GM21528 (cell line): ENCODE measurements around the gene TBXT.
A peak's percentile ranks its signal among the peaks of the same experiment; 100 is the strongest.
"Not testable (repeated sequence)": the region's sequence is repeated elsewhere in the genome, so short reads cannot be mapped to it uniquely, and the experiment has no call there.

ENCODE experiments used
- ATAC-seq: cut with Tn5 transposase; IDR thresholded peaks from one replicate; pipeline ENCODE4 v1.9.1; 2021; ENCODE audit warnings: mild to moderate bottlenecking, moderate library complexity; ENCODE audit not compliant: unreplicated experiment, low FRiP score

The TBXT gene, protein sequence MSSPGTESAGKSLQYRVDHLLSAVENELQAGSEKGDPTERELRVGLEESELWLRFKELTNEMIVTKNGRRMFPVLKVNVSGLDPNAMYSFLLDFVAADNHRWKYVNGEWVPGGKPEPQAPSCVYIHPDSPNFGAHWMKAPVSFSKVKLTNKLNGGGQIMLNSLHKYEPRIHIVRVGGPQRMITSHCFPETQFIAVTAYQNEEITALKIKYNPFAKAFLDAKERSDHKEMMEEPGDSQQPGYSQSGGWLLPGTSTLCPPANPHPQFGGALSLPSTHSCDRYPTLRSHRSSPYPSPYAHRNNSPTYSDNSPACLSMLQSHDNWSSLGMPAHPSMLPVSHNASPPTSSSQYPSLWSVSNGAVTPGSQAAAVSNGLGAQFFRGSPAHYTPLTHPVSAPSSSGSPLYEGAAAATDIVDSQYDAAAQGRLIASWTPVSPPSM

DNA sequence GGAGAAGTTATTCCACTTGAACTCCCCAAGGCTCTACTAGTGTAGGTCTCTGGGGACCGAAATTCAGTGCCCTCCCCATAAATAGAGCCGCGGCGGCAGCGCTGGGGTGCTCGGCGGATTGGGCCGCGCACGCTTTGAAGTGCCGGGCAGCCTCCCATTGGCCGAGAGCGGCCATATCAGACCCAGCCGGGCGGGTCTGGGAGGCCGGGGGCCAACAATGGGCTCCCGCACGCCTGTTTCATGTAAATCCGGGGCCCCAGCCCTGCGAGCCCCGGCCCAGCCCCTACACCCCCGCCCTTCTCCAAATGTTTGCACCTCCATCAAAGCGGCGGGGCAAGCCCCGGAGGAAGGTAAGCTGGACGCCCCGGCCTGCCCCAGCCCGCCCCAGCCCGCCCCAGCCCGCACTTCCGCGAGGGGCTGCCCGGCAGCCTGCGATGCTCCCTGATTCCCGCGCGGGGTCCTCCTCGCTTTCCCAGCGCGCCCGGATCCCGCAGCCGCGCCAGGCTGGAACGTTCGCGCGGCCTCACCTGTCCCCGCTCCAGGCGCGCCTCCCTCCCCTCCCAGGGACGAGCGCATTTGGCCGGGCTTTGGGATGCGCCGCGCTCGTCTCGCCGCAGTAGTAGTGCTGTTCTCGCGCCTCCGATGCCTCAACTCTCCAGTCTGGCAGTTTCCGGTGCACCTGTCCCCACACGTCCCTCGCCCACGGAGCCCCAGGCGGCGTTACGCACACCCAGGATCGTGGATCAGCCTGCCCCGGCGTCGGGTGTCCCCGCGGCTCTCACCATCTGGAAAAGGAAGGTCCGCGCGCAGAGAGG is at the start of gene TBXT:
Gene TBXT (minus strand): TSS at position 51 of the 815 bp plus-strand sequence. CDS start 260 bp downstream, outside the sequence.
- ATAC-seq = peak; percentile 50

DNA sequence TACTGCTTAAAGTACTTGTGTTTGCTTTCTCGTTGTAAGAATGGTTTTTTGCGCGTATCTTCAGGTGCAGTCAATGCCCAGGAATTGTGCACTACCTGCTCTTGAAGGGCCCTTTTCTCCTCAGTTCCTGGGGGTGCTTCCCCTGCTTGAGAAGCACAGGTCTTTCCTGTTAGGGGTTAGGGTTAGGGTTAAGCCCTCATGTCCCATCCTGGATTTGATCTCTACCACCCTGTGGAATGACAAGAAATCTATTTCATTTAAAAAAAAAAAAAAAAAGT is 39.6 kb upstream of the TBXT start:
- ATAC-seq = no peak

DNA sequence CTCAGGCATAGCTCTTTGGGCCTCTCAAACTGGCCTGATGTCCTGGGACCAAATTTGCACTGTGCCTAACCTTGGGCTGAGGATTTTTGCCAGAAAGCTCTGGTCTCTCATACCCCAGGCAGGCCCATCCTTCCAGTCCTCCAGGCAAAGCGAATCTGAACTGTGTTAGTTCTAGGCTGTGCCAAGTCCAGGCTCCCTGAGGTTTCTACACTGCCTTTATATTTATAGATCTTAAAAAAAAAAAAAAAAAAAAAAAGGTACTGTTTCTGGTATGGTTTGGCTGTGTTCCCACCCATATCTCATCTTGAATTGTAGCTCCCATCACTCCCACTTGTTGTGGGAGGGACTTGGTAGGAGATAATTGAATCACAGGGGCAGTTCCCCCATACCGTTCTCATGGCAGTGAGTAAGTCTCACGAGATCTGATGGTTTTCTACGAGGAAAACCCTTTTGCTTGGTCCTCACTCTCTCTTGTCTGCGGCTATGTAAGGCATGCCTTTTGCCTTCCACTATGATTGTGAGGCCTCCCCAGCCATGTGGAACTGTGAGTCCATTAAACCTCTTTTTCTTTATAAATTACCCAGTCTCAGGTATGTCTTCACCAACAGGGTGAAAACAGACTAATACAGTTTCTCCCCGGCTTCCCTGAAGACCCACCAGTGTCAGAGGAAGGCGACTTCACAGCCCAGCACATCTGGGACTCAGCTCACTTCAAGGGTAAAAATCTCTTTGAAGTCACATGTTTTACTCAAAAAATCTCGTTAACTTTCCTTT is 39.0 kb upstream of the TBXT start:
- ATAC-seq = no peak

DNA sequence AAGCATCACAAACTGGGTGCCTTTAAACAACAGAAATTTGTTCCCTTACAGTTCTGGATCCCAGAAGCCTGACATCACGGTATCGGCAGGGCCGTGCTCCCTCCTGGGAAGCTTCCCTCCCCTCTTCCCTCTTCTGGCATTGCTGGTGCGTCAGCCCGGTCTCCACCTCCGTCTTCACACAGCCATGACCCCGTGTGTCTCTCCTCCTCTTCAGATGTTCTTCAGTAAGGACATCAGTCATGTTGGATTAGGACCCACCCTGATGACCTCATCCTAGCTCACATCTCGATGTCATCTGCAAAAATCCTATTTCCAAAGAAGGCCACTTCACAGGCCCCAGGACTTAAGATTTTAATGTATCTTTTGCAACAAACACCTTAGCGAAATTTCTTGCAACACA is 38.4 kb upstream of the TBXT start:
- no peak for ATAC-seq

DNA sequence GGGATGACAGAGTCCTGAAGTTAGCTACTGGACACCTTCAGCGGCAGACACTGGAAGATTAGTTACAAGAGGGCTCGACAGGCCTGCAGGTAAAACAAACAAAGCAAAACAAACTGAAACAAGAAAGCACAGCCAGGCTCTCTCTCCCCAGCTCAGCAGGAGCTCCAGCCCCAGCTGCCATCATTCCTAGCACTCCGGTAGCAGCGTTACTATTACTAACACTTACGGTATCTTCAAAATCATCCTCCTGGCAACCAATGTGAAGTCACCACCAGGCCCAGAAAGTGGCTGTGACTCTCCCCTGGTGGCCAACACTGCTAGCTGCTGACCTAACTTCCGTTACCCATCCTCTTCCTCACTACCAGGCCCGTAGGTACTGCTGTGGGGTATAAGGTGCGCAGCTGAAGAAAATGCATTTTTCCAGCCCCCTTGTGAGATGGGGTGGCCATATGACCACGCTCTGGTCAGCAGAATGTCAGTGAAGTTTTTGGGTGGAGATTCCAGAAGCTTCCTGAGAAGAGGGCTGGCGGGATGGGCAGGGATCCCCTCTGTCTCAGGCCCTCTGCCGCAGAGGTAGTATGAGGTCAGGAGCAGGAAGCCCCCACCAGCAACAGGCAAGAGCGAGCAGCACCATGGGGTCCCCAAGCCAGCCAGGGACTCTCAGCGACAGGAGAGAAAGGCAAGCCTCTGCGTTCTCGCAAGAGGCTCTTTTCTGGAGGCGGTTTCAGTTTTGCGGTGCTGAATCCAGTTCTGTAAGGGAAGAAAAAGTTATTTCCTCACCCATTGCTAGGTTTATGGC is 37.4 kb upstream of the TBXT start:
- no peak for ATAC-seq

DNA sequence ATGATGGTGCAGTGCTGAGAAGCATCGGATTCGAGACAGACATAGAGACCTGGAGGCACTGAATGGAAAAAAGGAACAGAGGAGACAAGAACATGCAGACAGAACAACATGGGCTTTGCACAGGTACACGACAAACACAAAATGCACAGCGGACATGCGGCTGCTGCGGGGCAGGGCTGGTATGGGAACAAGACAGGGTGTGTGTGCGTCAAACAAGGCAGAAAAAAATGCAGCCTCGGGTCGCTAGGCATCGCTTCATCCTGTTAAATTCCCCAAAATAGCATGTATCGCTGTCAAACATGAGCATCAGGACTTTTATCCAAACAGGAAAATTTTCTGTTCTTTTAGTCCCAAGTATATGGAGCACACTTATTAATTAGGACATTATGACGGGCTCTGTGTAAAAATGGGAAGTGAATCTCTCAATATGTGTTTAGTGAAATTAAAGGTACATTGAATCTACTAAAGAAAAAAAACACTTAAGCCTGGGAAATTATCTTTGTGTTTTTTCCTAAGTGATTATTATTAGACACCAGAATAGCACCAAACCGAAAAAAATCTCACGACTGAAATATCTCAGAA is 36.1 kb upstream of the TBXT start:
- ATAC-seq = no peak

DNA sequence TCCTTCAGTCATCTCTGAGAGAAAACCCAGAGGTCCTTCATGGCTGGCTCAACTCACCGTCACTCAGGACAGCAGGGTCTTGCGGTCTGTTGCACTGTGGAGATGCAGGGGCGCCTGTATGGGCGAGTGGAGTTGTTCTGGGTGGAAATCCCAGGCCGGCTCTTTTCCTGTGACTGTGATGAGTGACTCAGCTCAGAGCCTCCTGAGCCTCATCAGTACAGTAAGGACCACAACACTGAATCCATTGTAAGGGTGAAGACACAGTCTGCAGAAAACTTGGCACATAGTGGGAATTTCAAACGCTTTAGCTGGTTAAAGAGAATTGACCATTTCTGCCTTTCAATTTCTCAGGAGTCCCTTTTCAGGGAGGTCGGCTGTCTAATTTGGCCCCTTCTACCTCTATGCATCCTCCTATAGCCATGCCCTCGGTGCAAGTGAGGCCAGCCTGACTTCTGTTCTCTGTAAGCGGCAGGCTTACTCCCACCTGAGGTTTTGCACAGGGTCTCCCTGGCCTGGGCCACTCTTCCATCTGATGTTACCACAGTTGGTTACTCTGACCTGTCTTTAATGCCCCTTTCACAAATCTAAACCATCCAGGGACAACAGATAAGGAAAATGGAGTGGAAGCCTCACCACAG is 35.5 kb upstream of the TBXT start:
- ATAC-seq = peak; percentile 12

DNA sequence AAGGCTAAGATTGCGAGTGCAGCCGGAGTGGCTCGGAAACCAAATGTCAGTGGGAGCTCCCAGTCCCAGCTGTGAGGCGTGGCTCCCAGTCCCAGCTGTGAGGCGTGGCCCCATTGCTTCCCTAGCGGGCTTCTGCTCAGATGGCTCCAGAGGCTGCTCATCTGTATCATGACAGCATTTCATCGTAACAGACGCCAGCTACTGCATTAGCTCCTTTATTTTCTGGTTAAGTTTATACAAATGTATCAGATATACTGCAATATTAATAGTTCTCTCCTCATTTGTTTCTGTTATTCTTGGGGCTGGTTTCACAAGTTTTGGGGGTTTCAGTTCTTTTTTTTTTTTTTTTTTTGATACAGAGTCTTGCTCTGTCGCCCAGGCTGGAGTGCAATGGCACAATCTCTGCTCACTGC is 34.7 kb upstream of the TBXT start:
- peak; percentile 79 for ATAC-seq

DNA sequence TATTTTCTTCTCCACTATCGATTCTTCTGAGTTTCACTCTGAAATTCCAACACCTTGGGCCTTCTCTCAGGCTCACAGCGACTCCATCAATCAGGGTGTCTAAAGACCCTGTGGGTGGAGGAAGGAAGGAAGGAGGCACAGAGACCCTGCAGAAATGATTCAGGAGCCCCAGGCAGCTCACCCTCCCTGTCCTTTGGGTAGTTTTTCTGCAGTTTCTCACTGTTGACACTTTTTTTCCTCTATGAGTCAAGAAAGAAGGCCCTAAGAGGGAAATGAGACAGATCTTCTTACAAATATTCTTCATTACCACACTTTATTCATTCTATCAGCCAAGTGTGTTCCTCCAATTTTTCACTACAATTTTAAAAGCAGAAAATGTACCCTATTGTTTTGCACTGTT is 34.2 kb upstream of the TBXT start:
- peak; percentile 30 for ATAC-seq

DNA sequence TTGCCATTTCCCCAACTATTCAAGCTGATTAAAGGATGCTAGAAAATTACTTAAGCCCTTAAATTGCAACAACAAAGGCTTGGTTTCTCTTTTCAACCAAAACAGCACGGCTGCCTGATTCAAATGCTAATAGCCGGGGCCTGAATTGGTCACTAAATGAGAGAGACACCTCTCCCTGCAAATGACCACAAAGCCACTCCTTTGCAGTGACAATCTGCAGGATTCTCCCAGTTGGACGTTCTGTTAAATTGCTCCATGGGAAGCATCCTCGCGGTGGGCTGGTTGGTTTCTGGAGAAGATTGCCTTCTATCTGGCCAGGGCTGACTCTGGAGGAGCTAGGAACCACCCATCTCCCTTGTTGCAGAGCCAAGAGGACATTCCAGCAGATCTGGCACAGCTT is 29.7 kb upstream of the TBXT start:
- ATAC-seq = no peak

DNA sequence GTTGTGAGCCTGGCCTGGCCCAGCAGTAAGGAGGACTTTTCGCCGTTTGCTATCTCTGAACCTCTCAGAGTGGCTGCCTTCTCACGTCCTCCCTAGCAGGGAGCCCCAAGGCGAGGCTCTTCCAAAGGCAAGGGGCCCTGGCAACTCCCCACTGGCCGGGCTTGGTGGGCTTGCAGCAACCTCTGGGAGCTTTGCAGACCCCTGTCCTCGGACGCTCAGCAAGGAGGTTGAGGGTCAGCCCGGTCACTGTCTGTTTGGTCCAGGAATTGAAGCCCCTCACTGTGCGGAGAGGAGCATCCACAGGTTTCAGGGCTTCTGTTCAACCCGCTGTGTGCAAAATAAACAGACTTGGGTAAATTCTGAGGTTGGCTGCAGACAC is 28.2 kb upstream of the TBXT start:
- ATAC-seq = no peak

DNA sequence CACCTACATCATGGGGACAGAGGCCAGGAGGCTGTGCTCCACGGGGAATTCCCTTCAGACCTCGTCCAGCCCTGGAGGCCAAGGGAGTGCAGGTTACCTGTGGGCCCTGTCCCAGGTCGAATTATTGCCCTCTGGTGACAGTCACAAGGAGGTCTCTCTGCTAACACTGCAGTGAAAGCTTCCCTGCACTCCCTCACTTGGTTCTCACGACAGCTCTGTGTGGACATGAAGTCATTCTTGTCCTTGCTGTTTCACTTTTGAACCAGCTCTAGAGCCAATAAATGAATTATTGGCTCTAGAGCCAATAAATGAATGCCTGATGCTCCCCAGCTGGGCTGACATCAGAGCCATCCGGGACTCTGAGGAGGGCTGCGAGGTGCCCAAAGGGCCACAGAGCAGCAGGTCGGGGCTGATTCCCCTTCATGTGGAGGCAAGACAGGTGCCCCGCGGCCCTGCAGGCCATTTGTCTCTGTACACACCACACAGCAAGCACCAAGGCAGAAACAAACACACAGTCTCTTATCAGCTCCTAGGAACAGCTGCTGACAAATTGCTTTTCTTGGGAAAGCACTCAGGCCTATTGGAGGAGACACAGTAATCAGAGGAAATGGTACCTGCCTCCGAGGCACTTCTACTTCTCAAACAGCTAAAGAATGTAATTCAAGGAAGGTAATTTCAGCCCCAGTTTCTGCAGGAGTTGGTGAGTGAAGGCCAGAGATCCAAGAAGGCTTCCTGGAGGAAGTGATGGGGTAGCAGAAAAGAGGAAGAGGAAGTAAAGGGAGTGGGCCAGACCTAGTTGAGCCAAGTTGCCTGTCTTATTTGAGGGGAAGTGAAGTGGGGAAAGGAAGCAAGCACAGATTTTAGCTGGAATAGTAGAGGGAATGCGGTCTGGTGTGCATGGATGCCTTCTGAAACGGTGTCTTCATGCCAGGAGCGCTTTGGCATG is 27.5 kb upstream of the TBXT start:
- ATAC-seq = no peak

DNA sequence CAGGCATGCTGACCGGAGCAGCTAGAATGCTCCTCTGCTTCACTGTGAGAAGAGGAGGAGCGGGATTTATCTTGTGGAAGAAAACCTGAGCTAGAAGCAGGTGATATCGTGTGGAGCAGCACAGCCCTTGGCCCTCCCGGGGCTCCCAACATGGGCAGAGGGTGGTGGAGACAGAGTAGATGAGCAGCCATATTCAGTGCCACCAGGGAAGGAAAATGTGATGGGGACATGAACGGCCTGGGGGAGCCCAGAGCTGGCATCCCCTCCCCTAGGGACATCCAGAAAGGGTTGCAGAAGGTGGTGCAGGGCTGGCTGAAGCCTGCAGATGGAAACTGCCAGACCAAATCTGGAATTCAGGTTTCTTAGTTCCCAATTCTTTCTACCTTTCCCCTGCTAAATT is 24.9 kb upstream of the TBXT start:
- ATAC-seq = no peak

DNA sequence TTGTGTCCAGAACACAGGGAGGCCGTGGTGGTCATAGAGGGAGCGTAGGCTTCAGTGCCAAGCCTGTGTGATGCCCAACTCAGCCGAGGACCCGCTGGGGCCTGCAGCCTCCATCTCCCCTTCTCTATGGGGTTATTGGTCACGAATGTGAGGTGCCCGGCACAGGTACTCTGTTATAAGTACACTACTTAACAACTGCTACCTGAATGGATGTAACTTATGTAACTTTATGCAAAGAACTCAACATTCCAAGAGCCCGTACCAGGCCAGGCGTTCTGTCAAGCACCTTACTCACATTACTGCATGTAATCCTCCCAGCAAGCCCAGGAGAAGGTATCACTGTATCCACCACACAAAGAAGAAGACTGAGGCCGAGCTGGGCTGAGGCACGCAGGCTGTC is 24.5 kb upstream of the TBXT start:
- ATAC-seq = no peak

DNA sequence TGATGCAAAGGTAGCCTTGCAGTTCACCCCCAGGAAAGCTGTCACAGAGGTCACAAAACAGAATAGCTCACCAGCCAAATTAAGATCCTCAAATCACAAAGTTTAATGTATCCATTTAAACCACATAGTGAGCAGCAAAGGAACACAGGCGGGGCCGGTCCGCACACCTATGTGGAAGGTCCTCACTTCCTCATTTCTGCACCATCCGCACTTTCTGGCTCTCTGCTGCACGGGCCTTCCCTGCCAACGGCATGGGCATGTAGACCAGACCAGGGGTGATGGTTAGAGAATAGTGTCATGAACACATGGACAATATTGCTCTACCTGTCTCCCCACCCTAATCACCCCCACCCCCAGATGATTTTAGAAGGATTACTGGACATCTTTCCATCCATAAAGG is 12.1 kb upstream of the TBXT start:
- no peak for ATAC-seq

DNA sequence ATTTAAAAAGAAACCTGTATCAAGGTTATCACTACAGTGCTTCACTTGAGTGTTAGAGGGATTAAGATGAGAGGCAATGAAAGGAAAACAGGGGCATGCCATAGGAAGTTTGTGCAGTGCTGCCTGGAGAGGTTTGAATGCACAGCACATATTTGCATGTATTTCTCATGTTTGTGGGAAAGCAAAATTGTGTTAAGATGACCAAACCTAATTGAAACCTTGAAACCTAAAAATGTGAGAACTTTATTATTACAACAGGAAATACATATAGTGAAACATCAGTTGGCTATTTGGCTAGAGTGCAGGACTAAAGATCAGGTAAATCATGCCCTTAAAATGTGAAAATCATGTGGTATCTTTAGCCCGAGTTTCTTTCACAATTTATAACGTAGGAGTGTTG is 8.5 kb upstream of the TBXT start:
- ATAC-seq = no peak

DNA sequence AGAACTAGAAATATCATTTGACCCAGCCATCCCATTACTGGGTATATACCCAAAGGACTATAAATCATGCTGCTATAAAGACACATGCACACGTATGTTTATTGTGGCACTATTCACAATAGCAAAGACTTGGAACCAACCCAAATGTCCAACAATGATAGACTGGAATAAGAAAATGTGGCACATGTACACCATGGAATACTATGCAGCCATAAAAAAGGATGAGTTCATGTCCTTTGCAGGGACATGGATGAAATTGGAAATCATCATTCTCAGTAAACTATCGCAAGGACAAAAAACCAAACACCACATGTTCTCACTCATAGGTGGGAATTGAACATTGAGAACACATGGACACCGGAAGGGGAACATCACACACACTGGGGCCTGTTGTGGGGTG is 7.4 kb upstream of the TBXT start:
- not testable (repeated sequence) for ATAC-seq

DNA sequence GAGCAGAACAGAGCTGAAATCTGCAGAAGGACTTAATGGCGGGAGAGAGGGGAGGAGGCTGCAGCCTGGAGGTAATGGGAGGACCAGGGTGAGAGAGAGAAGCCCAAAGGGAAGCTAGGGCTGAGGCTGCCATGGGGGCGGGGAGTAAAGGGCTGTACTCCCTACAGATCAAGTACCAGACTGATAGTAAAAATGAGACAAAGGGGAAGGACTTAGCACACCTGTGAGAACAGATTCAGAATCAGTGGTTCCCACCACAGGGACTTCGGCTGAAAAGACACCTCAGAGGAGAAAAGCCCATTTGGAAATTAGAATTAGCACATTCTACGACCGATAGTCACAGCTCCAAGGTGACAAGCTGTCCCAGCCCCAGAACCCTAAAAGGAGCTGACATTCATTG is 6.4 kb upstream of the TBXT start:
- peak; percentile 38 for ATAC-seq
